Measurements from ENCODE around the gene PRSS35.
A peak's percentile ranks its signal among the peaks of the same experiment; 100 is the strongest.
"Not testable (repeated sequence)": the region's sequence is repeated elsewhere in the genome, so short reads cannot be mapped to it uniquely, and the experiment has no call there.

Gene PRSS35

DNA sequence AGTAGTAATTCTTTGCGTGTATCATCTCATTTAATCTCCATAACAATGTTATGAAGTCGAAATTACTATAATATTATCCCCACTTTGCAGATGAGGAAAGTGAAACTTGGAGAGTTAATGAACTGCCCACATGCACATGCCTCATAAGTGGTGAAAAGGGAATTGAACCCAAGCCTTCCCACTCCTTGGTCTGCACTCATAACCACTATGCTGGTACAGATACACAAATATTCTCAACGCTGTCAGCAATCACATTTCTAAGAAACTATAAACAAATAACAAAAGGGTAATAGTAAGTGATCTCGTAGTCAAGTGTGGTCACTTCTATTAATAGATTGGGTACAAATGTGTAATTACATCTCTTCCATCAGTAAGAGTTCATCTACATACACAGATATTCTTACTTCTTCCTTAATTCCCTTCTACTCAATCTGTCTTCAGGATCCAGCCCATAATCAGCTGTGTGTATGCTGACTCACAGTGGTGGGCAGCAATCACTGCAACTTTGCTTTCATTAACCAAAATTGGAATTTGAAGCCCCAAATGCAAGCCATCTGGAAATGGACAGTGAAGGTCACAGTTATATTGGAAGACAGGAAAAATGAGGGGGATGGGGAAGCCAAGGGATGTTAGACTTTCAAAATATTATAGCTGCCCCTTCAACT is 6.6 kb downstream of the PRSS35 start:
- no peak for DNase-seq

DNA sequence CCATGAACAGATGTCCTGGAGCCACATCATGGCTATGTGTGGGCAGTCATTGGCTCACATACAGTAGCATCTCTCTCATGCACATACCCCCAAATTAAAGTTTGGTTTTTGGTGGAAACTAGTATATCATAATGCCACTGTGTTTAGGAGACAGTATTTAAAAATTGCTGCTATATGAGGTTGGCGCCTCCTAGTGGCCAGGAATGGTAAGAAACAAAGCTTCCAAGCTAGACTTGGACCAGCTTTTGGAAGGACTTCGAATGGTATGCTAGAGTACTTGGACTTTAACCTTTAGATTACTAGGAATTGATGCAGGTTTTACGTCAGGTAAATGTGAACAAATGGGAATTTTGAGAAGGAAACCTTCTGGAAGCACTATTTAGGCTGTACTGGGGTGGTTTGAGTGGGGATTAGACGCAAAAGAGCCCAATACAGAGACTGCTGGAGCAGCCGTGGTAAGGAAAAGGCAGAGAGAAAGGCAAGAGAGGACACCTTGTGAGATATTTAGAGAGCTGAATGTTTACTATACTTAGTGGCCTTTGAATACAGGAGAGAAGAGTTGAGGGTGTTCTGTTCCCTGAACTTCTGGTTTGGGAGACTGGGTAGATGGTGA is 23.8 kb downstream of the PRSS35 start:
- DNase-seq, result peak; percentile 7

DNA sequence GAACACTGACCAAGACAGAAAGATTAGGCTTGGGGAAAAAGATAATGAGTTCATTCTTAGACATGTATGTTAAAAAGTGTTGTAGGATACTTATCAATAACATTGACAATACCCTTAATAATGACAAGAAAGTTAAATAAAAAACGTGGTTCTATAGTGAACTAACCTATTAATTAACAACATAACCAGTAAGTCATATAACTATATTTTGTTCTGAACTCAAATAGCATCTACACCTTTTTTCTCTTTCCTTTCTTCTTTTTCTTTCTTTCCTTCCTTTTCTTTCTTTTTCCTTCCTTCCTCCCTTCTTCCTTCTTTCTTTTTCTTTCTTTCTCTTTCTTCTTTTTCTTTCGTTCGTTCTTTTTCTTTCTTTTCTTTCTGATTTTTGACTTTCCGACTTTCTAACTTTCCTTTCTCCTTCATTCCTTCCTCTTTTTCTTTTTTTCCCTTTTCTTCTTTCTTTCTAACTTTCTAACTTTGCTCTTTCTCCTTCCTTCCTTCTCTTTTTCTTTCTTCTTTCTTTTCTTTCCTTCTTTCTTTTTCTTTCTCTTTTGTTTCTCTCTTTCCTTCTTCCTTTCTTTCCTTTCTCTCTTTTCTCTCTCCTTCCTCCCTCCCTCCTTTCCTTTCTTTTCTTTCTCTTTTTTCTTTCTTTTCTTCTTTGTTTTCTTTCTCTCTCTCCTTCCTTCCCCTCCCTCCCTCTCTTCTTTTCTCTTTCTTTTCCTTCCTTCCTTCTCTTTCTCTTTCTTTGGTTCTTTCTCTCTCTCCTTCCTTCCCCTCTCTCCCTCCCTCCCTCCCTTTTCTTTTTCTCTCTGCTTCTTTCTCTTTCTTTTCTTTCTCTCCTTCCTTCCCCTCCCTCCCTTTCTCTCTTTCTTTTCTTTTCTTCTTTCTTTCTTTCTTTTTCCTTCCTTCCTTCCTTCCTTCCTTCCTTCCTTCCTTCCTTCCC is 24.6 kb downstream of the PRSS35 start:
- DNase-seq, result no peak

DNA sequence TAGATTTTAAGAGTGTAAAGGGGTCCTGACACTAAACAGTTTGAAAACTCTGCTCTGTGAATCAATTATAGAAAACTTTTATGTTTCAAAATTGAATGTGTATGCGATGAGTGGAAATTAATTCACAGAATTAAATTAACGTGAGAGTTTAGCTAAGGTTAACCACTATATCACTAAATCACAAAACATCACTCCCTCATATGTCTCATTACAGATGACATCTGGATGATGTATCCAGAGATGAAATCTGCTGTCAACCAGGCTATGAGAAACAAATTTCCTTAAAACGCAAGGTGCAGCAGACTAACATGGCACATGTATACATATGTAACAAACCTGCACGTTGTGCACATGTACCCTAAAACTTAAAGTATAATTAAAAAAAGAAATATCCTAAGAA is 27.3 kb downstream of the PRSS35 start:
- no peak for DNase-seq

DNA sequence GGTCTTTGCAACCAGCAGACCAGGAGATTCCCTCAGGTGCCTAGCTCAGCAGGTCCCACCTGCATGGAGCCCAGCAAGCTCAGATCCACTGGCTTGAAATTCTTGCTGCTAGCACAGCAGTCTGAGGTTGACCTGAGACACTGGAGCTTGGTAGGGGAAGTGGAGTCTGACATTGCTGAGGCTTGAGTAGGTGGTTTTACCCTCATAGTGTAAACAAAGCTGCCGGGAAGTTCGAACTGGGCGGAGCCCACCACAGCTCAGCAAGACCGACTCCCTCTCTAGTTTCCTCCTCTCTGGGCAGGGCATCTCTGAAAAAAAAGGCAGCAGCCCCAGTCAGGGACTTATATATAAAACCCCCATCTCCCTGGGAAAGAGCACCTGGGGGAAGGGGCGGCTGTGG is 34.3 kb downstream of the PRSS35 start:
- no peak for DNase-seq

DNA sequence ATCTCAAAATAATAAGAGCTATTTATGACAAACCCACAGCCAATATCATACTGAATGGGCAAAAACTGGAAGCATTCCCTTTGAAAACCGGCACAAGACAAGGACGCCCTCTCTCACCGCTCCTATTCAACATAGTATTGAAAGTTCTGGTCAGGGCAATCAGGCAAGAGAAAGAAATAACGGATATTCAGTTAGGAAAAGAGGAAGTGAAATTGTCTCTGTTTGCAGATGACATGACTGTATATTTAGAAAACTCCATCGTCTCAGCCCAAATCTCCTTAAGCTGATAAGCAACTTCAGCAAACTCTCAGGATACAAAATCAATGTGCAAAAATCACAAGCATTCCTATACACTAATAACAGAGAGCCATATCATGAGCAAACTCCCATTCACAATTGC is 38.1 kb downstream of the PRSS35 start:
- not testable (repeated sequence) for DNase-seq

DNA sequence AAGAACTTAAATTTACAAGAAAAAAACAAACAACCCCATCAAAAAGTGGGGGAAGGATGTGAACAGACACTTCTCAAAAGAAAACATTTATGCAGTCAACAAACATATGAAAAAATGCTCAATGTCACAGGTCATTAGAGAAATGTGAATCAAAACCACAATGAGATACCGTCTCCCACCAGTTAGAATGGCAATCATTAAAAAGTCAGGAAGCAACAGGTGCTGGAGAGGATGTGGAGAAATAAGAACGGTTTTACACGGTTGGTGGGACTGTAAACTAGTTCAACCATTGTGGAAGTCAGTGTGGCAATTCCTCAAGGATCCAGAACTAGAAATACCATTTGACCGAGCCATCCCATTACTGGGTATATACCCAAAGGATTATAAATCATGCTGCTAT is 39.4 kb downstream of the PRSS35 start:
- not testable (repeated sequence) for DNase-seq

DNA sequence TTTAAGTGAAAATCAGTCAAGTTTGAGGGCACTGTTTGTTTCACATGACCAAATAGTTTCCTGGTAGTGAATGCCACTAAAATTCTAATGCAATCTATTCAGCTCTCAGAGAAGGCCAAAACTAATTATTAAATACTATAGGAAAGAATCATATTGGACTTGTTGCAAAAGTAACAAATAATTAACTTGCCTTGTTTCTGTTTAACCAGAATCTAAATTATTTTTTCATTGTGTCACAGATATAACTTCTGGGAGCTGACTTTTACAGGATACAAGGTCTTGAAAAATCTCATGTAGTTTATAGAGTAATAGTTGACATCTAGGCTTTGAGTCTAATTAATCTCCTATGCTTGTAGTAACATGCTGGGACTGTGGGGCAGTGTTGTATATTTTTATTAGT is 44.5 kb downstream of the PRSS35 start:
- no peak for DNase-seq

DNA sequence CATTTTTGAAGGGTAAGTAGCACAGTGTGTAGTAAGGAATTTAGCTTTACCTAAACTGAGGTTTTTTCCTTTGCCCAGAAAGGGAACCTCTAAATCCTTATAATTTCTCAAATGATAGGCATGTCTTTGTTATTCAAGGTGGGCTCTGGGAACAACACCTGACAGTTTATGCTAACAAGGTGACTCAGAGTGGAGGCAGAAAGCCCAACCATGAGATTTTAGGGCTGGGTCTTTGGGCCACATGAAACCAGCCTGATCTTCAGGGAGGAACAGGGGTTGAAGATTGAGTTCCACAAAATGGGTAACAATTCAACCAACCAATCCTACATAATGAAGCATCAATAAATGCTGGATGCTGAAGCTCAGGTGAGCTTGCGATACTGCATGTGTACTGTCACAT is 46.6 kb downstream of the PRSS35 start:
- no peak for DNase-seq

DNA sequence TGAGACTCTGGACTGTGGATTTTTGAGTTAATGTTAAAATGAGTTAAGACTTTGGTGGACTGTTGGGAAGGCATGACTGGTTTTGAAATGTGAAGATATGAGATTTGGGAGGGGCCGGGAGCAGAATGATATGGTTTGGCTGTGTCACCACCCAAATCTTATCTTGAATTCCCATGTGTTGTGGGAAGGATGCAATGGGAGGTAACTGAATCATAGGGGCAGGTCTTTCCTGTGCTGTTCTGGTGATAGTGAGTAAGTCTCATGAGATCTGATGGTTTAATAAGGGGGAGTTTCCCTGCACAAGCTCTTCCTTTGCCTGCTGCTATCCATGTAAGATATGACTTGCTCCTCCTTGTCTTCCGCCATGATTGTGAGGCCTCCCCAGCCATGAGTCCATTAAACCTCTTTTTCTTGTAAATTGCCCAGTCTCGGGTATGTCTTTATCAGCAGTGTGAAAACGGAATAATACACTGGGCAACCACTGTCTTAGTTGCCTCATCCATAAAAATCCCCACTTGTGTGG is 59.4 kb downstream of the PRSS35 start:
- DNase-seq, result not testable (repeated sequence)

DNA sequence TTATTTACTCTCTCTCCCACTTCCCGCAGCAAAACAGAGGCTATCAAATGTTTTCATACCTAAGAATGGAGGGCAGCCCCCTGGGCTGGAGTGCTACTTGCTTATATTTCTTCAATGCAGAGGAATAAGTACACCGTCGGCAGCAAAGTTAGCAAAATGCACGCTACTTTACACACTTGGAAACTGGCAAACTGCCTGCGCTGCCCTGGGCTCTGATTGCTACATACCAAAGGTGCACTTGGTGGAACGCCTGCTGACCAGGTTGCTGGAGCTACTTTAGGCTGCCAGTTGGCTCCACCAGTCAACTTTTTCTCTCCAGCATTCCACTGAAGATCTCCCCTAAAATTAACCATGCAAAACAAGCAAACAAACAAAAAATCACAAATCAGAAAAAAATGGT is 62.4 kb downstream of the PRSS35 start:
- no peak for DNase-seq

Measured in NCI-H1694 treated with DMSO at 0.1 percent for 48 hours (cell line).